Activated gamma-delta T cell treated with anti-CD3 and anti-CD28 coated beads, Interleukin-2, amount 50 U/mL, for 16 hours (primary cell): ENCODE data around the gene ZNF423.
"Not testable (repeated sequence)": the region's sequence is repeated elsewhere in the genome, so short reads cannot be mapped to it uniquely, and the experiment has no call there.

Experiments
- DNase-seq: peaks from one replicate; pipeline ENCODE4 v3.0.0-alpha.2; 2020; ENCODE audit warnings: low read depth

The ZNF423 gene

DNA sequence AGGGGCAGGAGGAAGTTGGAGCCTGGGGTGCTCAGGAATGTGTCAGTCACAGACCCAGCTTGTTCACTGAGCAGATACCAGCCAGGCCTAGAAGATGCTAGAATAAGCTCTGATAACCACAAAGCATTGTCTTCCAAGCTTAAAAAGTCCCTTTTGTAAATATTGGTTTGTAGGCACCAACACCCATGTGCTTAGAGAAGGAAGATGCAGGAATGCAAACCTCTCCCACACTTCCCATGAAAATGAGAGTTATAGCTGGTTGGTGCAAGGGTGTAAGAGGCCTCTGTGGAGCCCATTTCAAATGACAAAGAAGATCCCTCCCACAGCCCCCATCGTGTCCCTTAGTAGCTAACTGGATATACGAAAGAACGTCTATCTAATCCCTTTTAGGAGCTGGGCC is 272.0 kb downstream of the ZNF423 start:
- no peak for DNase-seq

DNA sequence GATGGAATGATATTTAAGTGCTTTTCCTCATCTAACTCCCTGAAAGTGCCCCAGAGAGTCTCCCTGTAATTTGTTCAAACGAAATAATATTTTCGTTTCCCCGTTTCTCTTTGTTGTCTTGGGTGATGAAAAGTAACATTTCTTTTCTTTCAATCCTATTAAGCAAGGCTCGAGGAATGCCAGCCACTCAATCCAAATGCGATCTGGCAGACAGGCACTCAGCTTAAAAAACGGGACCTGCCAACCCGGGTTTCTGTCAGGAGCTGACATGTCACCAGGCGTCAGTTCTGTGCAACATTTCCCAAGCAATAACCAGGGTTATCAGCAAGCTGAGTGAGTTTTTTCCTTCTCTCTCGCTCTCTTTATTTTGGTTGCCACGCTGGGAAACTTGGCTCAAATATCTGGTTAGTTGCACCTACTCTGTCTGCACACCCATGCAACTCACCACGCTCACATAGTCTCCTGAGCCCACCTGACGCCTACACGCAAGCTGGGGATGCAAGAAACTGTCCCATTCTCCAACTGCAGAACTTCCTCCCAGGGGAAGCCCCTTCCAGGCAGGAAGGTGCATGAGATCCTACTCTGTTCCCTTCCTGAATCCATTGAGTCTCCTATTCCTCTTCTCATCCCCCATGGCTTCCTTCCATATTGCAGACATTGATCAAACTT is 274.1 kb downstream of the ZNF423 start:
- DNase-seq = no peak

DNA sequence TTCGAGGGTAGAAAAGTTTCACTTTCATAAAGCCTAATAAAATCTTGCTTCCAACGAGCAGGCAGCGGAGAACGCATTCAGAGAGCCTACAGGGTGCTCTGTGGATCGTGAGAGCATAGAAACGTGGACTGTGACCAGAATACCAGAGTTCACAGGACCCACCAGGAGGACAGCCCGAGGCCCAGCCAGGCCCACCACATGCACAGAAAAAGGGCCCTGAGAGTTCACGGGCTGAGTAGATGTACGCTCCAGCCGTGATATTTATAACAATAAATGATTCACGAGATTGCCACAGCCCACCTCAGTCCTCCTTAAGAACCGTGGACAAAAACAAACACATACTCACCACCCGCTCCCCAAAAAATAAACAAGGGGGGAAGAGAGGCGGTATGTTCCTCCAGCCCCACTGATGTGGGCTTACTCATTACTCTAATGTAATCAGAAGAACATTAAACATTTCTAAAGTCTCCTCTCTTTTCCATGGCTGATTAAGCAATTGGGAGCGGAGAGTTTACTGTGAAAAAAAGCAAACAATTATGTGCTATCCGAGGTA is 275.1 kb downstream of the ZNF423 start:
- DNase-seq = no peak

DNA sequence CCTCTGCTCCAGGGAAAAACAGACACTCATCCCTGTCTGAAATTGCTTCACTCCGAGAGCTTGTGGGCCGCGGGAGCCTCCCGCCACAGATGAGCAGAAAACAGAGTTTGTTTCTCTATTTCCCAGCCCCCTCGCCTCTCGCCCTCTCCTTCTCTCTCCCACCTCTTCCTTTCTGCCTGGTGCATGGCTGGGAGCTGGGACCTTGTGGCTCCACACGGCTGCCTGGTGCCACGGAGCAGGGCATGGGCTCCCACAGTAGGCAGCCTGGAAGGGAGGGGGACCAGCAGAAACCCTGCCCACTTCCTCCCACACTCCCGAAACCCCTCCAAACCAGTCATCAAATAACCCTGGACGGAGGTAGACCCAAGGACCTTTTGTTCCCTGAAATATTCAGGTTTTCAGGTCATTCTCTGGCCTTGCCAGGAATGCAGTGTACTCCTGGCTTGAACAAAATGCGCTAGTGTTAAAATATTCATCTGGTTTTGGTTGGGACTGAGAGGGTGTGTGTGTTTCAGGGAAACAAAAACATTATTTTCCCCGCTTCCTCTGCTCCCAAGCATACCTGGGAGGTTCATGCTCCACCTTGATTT is 277.4 kb downstream of the ZNF423 start:
- no peak for DNase-seq

DNA sequence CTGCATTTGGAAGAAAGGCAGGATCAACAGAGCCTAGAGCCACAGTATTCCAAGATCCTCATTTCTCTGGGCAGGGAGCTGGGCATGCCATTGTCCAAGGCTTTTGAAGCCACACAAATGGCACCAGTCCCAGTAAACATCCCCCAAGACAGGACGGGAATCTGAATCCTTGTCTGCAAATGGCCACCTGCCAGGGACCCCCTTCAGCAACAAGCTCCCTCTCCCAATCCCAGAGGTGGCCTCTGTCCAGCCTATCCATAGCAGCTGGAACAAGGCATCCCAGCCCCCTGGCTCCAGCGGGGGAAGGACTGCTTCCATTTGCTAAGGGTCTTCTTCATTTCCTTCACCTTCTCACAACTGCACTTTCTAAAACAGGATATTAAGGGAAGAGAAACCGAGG is 277.9 kb downstream of the ZNF423 start:
- no peak for DNase-seq

DNA sequence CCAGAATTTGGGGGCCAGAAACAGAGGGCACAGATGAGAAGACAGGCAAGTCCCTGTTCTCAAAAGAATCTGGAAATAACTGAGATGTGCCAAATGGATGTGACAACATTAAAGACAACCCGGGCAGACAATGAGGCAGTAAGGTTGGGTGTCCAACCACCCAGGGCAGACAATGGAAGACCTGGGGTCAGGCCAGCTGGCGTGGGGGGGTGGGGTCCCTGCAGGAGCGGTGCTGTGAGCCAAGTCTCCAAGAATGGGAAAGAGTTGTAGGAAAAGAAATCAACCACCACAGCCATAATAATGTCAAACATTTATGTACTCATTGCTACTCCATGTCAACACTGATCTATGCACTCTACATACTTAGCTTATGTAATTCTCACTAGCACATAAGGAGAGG is 279.0 kb downstream of the ZNF423 start:
- no peak for DNase-seq

DNA sequence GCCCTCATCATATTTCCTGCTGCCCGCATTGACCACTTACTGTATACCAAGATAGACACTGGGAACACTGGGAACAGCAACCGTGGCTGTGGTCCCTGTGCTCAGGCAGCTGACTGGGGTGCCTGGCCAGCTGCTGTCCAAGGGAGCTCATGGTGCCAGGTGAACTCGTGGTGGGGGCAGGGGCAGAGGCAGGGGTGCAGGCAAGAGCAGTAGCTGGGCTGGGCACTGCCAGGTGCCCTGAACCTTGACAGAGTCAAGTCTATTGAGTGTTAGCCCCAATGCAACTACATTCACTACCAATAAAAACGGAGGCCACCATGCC is 279.8 kb downstream of the ZNF423 start:
- no peak for DNase-seq

DNA sequence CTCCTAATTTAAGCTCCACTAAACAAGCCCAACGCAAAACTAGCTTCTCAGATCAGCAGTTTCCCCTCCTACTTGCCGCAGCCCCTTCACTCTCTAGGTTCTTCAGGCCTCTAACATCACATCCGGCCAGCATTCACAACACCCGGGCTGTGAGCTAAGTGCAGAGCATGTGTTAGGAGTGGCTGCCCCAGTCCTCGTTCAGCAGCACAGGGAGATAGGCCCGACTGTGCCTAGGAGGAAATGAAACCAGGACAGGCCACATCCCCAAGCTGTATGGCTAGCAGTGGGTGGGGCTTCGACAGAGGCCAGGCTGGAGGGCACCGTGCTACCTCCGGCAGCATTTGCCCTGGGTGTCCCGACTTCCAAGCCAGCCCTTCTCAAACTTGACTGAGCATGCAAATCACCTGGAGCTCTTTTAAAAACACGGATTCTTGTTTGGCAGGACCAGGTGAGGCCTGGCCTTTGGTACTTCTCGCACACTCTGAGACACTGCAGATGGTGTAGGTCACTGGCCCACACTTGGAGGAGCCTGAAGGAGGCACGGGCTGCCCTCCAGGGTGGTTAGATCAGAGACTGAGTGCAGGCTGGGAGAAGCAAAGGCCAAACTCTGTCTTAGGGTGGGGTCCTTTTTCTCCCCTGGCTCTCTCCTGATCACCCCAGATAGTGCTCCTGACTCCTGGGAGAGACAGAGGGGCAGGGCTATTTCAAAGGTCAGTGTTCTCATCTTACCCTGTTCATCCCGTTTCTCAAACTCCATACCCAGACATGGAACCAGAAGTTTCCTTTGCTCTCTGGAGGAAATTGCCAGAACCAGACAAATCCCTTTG is 280.4 kb downstream of the ZNF423 start:
- DNase-seq = no peak

DNA sequence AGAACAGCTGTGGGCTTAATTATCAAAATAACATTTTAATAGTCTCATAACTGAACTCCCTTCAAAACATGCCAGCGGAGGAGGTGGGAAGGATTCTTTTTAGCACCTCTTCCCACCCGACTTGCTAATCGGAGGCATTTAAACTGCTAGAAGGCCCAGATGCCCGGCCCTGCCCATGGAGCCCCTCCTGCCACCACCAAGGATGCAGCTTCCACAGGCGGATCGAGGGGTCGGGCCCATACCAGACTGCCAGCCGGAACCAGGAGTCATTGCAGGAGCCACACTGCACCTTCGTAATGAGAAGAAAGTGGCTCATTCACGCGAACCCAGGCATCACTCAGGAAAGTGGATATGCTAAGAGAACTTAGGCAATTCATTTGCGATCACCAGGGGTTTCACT is 281.1 kb downstream of the ZNF423 start:
- no peak for DNase-seq

DNA sequence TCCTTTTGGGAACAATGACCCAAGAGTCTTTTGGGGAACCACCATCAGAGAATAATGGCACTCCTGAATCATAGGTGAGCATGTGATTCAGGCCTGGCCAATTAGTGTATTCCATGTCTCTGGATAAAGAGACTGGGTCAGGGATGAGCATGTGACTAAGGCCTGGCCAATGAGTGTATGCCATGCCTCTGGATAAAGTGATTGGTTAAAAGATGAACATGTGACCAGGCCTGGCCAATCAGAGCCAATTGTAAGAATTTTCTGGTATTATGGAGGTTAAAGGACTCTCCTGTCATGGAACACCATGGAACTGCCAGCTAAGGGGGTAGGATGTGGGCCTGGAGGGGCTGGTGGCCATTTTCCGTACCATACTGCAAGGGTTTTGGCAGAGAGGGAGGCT is 288.0 kb downstream of the ZNF423 start:
- DNase-seq = no peak

DNA sequence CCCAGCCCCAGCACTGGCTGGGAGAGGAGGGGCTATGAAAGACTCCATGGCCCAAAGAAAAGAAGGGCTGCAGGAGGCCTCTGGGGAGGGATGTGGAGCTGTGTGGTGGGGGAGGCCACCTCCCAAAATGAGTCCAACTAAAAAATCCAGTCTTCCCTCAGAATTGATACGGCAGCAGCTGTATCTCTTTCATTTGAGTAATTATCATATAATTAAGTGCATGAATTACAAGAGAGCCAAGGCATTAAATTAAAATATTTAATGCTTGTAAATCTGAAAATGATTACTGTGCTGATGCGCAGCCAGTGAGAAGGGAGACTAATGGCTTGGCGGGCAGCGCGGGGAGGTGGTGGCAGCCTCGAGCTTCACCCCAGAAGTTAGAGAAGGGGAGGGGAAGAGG is 289.5 kb downstream of the ZNF423 start:
- DNase-seq = no peak

DNA sequence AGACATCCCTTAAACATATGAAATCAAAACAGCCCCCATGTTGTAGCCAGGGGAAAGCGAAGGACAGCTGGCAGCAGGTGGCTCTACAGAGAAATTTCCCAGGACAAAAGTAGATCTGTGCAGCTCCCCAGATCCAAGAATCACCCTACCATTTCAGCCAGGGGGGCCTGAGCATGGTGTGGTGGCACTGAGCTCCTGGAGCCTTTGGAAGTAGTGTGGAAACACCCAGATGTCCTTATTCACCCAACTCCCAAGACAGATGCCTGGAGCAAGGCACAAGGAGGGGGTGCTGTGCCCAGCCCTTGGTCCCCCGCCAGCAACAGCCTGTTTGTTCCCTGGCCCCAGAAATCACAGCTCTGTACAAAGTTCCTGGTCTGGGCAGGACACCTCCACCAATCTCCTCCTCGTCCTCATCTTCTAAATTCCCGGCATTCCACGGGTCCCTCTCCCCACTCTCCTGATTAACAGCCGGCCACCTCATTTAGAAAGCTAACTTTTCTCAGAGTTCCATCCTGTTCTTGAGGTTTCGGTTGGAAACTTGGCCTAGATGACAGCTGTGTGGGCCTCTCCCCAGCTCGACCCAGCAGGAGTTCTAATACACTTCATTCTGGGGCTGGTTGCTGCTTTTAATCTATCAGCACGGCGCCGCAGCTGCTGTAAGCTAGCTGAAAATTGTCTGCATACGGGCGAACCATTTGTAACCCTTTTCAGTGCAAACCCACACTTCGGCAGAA is 291.2 kb downstream of the ZNF423 start:
- DNase-seq = no peak

DNA sequence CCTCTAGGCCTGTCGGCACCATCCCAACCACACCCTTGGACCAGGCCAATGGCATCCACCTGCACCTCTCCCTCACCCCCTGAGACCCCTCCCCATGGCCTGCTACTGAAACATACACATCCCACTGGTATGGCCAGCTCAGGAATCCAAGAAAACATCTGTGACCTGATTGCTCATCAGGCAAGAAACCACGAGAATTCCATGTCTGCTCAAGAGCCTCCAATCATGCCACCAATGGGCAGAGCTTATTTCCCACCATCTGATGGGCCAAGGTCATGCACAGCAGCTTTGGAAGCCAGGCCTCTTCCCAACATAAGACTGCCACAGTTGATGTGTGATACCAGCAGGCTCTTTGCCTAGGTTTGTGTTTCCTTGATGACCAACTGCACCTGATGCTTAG is 292.2 kb downstream of the ZNF423 start:
- DNase-seq = no peak

DNA sequence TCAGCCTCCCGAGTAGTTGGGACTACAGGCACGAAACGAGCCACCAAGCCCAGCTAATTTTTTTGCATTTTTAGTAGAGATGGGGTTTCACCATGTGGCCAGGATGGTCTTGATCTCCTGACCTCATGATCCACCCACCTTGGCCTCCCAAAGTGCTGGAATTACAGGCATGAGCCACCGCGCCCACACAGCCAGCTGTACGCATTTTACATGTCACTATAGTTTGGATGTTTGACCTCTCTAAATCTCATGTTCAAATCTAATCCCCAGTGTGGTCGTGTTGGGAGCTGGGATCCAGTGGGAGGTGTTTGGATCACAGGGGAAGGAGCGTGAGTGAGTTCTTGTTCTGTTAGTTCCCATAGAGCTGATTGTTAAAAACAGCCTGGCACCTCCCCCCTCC is 293.0 kb downstream of the ZNF423 start:
- DNase-seq = not testable (repeated sequence)

DNA sequence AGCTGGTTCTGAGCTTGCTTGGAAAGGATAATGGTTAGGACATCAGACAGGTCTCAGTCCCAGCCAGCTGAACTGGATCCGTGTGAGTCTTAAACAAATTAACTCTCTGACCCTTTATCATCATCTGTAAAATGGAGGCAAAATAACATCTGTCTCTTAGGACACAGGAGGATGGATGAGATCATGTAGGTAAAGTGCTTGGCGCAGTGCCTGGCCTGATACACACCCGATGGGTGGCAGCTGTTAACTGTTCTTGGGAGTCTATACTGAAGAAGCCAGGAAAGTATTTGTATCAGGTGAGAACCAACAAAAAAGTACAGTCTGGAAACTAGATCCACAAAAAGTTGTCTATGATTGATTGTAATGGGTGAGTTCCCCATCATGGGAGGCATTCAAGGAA is 293.7 kb downstream of the ZNF423 start:
- DNase-seq = no peak

DNA sequence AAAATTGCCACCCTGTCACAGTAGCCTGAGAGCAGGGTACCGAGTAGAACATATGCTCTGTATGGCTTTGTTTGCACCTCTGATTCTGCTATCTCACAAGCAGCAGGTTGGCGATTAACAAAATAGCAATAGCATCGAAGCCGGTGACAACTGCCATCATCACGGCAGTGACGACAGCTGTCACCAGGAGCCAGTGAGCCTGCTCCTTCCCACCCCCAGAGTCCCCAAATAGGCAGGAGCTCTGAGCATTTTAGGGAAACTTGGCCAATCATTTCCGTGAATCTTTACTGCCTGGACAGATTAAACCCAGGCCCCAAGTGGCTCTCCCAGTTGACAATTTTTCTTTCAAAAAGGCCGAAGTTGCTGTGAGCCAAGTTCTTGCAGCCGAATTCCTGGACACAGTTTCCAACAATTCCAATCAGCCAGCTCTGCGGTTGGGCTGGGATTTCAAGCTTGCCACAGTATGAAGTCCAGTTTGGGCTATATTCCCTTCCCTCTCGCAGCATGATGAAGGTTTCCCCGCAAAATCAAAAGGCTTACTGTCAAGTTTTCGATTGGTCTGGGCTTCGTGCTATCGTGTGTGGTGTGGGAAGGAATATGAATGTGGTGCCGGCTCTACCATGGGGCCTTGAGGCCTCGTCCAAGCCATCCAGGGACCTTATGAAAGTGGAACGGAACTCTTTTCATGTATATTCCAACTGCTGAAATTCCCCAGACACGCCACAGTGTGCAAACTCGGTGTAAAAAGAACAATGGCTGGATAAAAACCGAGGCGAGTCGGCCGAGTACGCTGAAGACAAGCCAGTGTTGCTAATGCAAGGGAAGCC is 295.7 kb downstream of the ZNF423 start:
- no peak for DNase-seq

DNA sequence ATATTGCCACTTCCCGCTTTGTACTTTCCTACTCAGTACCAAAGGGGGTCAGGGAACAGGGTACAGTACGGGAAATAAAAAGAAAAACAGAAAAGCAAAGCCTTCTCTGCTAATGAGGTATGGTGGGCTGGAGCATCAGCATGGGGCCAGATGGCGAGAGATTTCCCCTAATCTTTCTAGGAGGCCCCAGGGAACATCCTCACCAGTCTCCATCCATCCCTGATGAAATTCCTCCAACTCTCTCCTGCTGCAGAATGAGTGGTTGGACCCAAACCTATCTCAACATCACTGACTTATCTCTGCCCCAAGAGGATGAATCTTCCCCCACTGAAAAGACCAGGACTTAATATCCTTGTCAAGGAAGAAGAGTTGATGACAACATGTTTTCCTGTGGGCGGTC is 296.7 kb downstream of the ZNF423 start:
- DNase-seq = no peak

DNA sequence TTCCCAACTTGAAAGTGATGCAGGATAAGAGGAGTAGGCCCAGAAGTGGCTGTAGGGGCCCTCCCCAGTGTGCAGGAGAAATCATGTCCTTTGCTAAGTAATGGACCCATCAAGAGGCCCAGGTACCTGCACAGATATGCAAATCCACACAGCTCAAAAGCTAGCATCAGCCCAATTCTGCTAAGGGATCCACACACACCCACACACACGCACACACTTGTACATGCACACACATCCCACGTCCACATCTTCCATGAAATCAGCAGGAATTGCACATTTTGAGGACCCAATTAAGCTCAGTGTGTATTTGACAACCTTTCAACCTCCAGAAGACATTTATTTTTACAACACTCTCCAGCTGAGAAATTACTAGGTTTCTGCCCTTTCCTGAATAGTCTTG is 297.5 kb downstream of the ZNF423 start:
- DNase-seq = no peak

DNA sequence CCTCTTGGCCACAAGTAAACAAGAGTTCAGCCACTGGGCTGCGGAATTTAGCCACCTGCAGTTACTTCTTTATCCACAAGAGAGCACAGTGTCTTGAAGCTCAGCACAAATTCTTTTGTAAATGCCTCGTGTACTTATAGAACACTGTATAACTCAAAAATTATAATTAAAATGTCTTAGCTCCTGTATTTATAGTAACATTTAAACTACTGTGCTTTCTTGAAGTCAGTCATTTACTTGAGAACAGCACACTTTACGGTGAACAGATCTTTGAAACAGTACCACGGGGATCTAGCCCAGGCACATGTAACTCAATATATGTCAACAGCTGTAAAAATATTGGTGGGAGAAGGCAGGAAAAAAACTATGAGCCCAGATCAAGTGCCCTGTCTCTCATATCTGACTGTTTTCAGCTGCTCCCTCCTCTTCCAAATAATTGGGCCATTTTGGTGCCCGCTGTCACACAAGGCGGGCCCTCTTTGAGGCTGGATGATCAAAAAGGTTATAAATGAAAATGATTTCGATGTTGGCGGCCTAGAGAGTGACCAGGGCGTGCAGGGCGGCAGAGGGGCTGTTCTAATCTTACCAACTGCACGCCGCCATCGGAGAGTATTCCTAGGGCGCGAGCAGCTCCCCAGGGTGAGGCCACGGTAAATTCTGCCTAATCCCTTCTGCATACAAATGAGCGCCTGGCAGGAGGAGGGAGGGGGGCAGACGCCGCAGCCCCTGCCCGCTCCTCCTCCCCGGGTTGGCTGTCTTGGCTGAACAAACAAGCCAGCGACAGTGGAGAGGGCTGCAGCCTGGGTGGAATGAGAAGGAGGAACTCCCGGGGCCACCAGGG is 299.1 kb downstream of the ZNF423 start:
- no peak for DNase-seq

DNA sequence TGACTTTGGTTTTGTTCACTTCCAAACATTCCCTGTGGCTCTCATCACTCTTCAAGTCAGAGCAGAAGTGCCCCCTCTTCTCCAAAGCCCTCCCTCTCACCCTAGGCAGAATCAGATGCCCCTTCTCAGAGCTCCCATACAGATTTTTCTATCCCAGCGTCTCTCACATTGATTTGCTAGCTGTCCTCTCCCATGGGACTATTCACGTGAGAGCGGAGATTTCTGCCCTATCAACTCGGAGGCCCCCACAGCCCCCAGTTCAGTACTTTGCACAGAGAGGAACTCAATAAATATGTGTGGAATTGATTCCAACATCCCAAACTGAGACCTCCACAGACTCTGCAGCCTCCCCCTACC is 299.7 kb downstream of the ZNF423 start:
- no peak for DNase-seq

DNA sequence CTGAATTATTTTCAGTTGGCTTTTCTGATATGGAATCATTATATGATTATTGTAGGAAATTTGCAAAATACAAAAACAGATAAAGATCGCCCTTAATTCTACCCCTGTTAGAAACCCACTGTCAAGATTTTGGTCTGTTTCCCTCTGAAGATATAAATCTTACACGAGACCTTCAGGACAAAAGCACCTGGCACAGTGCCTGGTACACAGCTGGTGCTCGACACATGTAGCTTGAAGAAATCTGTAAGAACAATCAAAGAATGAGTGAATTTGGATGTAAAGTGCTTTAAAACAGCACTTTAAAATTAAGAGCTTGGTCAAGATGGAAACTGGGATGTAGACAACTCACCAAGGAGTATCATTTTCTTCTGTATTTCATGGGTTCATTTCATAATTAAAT is 301.2 kb downstream of the ZNF423 start:
- DNase-seq = no peak
